GM19395 (cell line): ENCODE results near the gene ANKRD10.
A peak's percentile ranks its signal among the peaks of the same experiment; 100 is the strongest.
"Not testable (repeated sequence)": the region's sequence is repeated elsewhere in the genome, so short reads cannot be mapped to it uniquely, and the experiment has no call there.

Experiments used
- ATAC-seq: cut with Tn5 transposase; IDR thresholded peaks from one replicate; pipeline ENCODE4 v1.9.1; 2021; ENCODE audit warnings: mild to moderate bottlenecking, moderate library complexity; ENCODE audit not compliant: unreplicated experiment

ANKRD10 gene

DNA sequence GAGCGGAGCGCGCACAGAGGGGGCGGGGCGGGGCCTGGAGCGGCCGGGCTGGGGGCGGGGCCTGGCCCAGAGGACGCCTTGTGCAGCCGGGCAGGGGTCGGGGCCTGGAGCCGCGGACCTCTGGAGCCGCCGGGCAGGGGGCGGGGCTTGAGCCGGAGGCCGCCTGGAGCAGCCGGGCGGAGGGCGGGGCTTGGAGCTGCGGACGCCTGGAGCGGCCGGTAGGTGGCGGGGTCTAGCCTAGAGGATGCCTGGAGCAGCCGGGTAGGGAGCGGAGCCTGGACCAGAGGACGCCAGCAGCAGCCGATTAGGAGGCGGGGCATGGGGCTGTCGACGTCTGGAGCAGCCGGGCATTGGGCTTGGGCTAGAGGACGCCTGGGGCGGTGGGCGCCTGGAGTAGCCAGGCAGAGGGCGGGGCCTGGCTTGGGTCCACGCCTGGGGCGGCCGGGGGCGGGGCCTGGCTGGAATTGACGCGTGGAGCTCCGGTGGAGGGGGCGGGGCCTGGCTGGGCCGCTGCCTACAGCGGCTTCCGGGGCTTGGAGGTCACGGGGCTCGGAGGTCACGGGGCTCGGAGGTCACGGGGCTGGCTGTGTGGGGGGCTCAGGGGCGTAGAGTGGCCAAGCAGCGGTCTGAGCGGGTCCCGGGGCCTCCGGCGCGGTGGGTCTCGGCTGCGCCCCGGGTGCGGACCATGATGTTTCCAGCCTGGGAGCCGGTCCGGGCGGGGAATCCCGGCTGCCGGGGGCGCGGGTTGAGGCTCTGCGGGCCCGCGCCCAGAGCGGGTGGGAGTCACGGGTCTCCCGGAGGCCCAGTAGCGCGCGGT lies at the start of gene ANKRD10:
TSS of gene ANKRD10 (minus strand) at position 13 of the 817 bp plus-strand sequence. CDS start 135 bp downstream, outside the sequence.
- ATAC-seq = peak; percentile 79

DNA sequence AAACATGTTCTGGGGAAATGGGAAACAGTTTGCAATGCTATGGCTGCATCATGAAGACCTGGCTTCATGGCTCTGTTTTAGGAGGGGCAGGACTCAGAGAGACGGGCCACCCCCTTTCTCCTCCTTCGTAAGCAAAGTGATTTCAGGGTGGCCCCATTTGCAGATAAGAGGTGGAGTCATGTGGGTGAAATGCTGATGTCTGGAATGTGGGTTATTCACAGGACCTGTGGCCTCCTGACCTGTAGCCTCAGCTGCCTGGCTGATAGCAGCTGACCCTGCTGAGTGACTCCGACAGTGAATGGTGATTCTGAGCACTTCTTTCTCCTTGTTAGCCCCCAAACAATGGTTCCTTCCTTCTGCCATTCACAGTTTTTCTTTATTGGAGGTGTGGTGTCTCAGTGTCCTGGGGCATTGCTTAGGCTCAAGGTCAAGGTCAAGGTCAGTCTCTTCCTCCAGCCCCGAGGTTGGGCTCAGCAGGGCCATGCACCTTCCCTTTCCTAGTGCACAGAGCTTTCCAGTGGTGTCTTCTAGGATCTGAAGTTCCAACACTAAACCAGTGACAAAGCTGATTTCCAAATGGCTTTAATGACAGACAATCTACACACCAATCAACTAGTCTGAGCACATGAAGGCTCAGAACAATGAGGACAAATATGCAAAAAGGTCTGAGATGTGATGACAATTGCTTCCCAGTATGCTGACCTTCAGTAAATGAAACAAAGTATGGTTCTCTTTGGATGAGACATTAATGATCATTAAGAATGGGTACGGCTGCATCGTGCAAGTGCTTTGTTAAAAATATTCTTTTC lies 49.6 kb upstream of the ANKRD10 start:
- no peak for ATAC-seq

DNA sequence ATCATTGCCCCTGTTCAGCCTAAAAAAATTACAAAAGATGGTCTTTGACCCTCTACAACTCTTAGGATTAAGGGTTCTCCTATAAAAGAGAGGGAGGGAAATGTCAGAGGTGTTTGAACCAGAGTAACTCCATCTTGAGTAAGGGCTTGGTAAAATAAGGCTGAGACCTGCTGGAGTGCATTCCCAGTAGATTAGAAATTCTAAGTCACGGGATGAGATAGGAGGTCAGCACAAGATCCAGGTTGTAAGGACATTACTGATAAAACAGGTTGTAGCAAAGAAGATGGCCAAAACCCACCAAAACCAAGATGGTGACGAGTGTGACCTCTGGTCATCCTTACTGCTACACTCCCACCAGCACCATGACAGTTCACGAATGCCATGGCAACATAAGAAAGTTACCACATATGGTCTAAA lies 48.7 kb upstream of the ANKRD10 start:
- ATAC-seq = no peak

GRCh38 chr13:110961959-110962358 lies 47.1 kb upstream of the ANKRD10 start:
- no peak for ATAC-seq

- ATAC-seq = no peak
Measured at GRCh38 chr13:110960204-110960603, 45.3 kb upstream of the ANKRD10 start.

DNA sequence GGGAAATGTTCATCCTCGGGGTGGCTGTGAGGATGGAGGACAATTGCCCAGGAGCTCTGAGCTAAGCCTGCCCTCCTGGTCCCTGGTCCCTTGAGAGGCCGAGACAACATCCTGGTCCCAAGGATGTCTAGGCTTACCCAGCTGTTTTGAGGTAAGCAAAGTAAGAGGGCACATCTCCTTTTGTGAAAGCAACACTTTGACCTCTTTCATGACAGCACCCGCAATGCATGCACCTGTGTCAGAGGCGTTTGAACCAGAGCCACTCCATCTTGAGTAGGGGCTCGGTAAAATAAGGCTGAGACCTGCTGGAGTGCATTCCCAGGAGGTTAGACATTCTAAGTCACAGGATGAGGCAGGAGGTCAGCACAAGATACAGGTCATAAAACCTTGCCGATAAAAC lies 43.1 kb upstream of the ANKRD10 start:
- ATAC-seq = no peak

- no peak for ATAC-seq
Measured at GRCh38 chr13:110957181-110957884, 42.5 kb upstream of the ANKRD10 start.

- not testable (repeated sequence) for ATAC-seq
Measured at GRCh38 chr13:110956216-110956615, 41.3 kb upstream of the ANKRD10 start.

- not testable (repeated sequence) for ATAC-seq
Measured at GRCh38 chr13:110955608-110956007, 40.7 kb upstream of the ANKRD10 start.

- ATAC-seq = peak; percentile 66
Measured at GRCh38 chr13:110955072-110955503, 40.2 kb upstream of the ANKRD10 start.

DNA sequence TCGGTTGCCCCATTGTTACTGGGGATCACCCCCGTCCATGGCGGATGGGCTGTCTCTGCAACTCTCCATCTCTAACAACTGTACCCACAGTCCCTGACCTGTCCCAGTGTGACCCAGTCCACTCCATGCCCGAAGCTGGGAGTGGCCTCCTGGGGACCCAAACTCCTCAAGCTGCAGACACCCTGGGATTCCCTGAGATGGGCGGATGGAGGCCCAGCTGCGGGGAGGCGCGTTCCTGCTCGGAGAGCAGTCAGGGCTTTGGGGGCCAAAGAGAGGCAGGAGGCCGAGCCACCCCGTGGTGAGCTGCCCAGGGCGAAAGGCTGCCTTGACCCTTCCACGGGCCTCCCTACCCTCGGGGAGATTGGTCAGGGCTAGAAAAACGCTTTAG lies 39.7 kb upstream of the ANKRD10 start:
- not testable (repeated sequence) for ATAC-seq

DNA sequence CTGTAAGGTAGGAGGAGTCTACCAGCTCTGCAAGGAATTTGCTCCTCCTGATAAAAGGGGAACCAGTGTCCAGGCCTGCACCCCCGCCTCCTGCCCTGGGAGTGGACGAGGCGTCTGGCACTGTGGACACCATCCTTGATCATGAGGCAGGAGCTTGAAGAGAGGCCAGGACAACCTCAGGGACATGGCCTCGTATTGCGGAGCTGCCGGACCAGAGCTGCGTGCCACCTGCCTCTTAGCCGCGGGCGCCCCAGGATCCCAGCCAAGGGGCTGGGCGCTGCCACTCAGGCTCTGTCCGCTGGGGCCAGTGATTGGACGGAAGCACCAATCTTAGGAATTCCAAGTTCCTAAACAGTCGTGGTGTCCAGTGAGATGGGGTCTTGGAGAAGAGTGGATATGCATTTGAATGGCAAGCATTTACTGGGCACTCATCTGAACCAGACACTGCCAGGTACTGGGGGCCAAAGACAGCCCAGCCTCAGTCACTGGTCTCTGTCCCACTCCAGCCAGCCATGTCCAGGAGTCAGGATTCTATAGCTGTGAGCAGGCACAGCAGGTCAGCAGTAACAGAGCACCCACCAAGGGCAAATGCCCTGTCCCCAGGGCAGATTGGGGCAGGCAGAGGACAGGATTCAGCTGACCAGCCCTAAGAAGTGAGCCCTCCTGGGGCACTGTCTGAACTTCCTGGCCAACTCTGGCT lies 39.1 kb upstream of the ANKRD10 start:
- ATAC-seq = no peak

DNA sequence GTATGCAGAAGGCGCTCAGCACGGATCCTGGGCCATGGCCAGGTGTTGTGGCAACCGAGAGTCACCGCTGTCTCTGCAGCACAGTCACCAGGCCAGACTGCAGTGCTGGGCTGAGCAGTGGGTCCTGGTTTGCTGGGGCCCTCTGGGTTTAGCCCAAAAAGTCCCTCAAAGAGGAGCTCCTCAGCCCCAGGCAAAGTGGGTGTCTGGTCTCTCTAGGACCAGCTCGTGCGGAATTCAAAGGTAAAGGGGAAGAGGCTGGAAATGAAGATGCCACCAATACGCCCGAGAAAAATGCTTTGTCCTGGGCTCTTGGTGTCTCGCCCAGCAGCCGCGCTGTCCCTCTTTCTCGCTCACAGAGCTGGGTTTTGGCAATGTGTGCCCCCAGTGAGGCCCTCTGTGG lies 38.5 kb upstream of the ANKRD10 start:
- ATAC-seq = no peak

GRCh38 chr13:110952135-110952534 lies 37.3 kb upstream of the ANKRD10 start:
- ATAC-seq = not testable (repeated sequence)

GRCh38 chr13:110950819-110951570 lies 36.1 kb upstream of the ANKRD10 start:
- no peak for ATAC-seq

- ATAC-seq = no peak
Measured at GRCh38 chr13:110950356-110950755, 35.5 kb upstream of the ANKRD10 start.

DNA sequence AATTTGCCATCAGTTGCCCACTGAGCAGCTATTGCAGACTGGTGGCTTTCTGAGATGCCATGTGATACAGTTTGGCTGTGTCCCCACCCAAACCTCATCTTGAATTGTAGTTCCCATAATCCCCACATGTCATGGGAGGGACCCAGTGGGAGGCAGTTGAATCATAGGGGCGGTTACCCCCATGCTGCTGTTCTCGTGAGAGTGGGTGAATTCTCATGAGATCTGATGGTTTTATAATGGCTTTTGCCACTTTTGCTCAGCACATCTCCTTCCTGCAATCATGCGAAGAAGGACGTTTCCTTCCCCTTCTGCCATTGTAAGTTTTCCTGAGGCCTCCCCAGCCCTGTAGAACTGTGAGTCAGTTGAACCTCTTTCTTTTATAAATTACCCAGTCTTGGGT lies 34.8 kb upstream of the ANKRD10 start:
- no peak for ATAC-seq

- ATAC-seq = no peak
Measured at GRCh38 chr13:110949116-110949515, 34.2 kb upstream of the ANKRD10 start.

- not testable (repeated sequence) for ATAC-seq
Measured at GRCh38 chr13:110947338-110947737, 32.5 kb upstream of the ANKRD10 start.
